Calu3 (cell line): ENCODE results near the gene TMED6. TPM values are rescaled to one million over a fixed set of nuclear protein-coding genes. Genes with fewer than 3 reads are reported as not detected.

Experiments
- BruUV-seq: library from RNA; stranded (reverse); fragments of 400-500 nt; replicated peaks from 2 replicates; lab custom pipeline; 2021; lab: Mats Ljungman, UMichigan
- CTCF ChIA-PET: fragments of 300-600 bp; sonication (Branson Sonifier 250); formaldehyde crosslinking; loops from one replicate; lab custom pipeline; 2022; ENCODE audit warnings: antibody characterized with exemption; lab: Charles Lee
- DNase-seq: peaks from one replicate; pipeline ENCODE4 v3.0.0; 2022
- H3K27ac Mint-ChIP-seq: one replicate; pipeline ENCODE4 v1.8.0; 2022; ENCODE audit warnings: mixed read lengths; ENCODE audit not compliant: unreplicated experiment
- H3K27me3 Mint-ChIP-seq: one replicate; pipeline ENCODE4 v1.8.0; 2022; ENCODE audit warnings: mixed read lengths; ENCODE audit not compliant: unreplicated experiment
- H3K36me3 Mint-ChIP-seq: one replicate; pipeline ENCODE4 v1.8.0; 2022; ENCODE audit warnings: mild to moderate bottlenecking, moderate library complexity, mixed read lengths; ENCODE audit not compliant: insufficient read depth, unreplicated experiment
- H3K4me1 Mint-ChIP-seq: one replicate; pipeline ENCODE4 v1.8.0; 2022; ENCODE audit warnings: mild to moderate bottlenecking, low read depth, mixed read lengths; ENCODE audit not compliant: unreplicated experiment
- H3K4me3 Mint-ChIP-seq: one replicate; pipeline ENCODE4 v1.8.0; 2022; ENCODE audit warnings: mild to moderate bottlenecking, low read depth, moderate library complexity, mixed read lengths; ENCODE audit not compliant: unreplicated experiment
- H3K9me3 Mint-ChIP-seq: one replicate; pipeline ENCODE4 v1.8.0; 2022; ENCODE audit warnings: low read depth, mixed read lengths; ENCODE audit not compliant: unreplicated experiment
- CTCF ChIP-seq: fragments of 200-600 bp; IDR thresholded peaks from one replicate; pipeline ENCODE4 v1.8.0; 2022; ENCODE audit warnings: antibody characterized with exemption; ENCODE audit not compliant: unreplicated experiment
- intact Hi-C: fragments of 100-400 bp; cut with micrococcal nuclease; formaldehyde crosslinking; loops from one replicate; pipeline ENCODE4 v1.10.0; 2022; ENCODE audit not compliant: unreplicated experiment
- total RNA-seq: library from RNA; stranded (reverse); gene quantifications from 2 replicates; pipeline ENCODE4 v1.2.3, GENCODE V29; 2022

Gene TMED6
- total RNA-seq, 1 experiment from 2014 or later: 1.4 TPM

- Mint-ChIP-seq H3K4me3 (no peak overlapping the region), H3K27ac (no peak overlapping the region), H3K27me3 (no peaks in the 10 kb centered on the region), H3K4me1 (no peaks in the 10 kb centered on the region), H3K9me3 (no peaks in the 10 kb centered on the region), H3K36me3 (peaks cover 39% of the 10 kb centered on the region)
- intact Hi-C loops: no loop called here
- CTCF ChIA-PET: interaction anchor here (0.7 kb wide), 1 partner anchor 13 kb away, joined by 3 read pairs; no protein-coding TSS in a partner anchor
- no TSS peak for BruUV-seq
- no peak for DNase-seq
- no peak for TF ChIP-seq CTCF
Measured at GRCh38 chr16:69371564-69371963, 20.0 kb upstream of the TMED6 start.

- DNase-seq: no peak
- H3K36me3 Mint-ChIP-seq: peaks cover 35% of the 10 kb centered on the region
- no peak overlapping the region for H3K4me3 Mint-ChIP-seq
- no peaks in the 10 kb centered on the region for H3K9me3 Mint-ChIP-seq
- CTCF ChIA-PET: no interaction called here
- H3K4me1 Mint-ChIP-seq: no peaks in the 10 kb centered on the region
- intact Hi-C loops: no loop called here
- no peak overlapping the region for H3K27ac Mint-ChIP-seq
- no peaks in the 10 kb centered on the region for H3K27me3 Mint-ChIP-seq
- no TSS peak for BruUV-seq
- TF ChIP-seq CTCF: no peak
Measured at GRCh38 chr16:69368866-69369265, 17.3 kb upstream of the TMED6 start.

- CTCF ChIA-PET: no interaction called here
- intact Hi-C loops: no loop called here
- DNase-seq: no peak
- H3K4me3 Mint-ChIP-seq: no peak overlapping the region
- H3K36me3 Mint-ChIP-seq: peaks cover 35% of the 10 kb centered on the region
- no peak for TF ChIP-seq CTCF
- no peak overlapping the region for H3K27ac Mint-ChIP-seq
- no TSS peak for BruUV-seq
- no peaks in the 10 kb centered on the region for H3K9me3 Mint-ChIP-seq
- no peaks in the 10 kb centered on the region for H3K27me3 Mint-ChIP-seq
- no peaks in the 10 kb centered on the region for H3K4me1 Mint-ChIP-seq
Measured at GRCh38 chr16:69367980-69368379, 16.4 kb upstream of the TMED6 start.

GRCh38 chr16:69366431-69366830 is 14.8 kb upstream of the TMED6 start:
- H3K27me3 Mint-ChIP-seq: no peaks in the 10 kb centered on the region
- H3K4me3 Mint-ChIP-seq: no peak overlapping the region
- TF ChIP-seq CTCF: no peak
- H3K36me3 Mint-ChIP-seq: peaks cover 38% of the 10 kb centered on the region
- H3K9me3 Mint-ChIP-seq: no peaks in the 10 kb centered on the region
- CTCF ChIA-PET: interaction anchor here (0.8 kb wide), 1 partner anchor 1386 kb away, joined by 3 read pairs; no protein-coding TSS in a partner anchor
- H3K4me1 Mint-ChIP-seq: no peaks in the 10 kb centered on the region
- no TSS peak for BruUV-seq
- H3K27ac Mint-ChIP-seq: no peak overlapping the region
- intact Hi-C loops: no loop called here
- no peak for DNase-seq
